A549 (cell line): ENCODE data around the gene CARD11.

Source experiments
- CBX8 ChIP-seq: fragments of 200-600 bp; sonication (generic); IDR thresholded peaks from 2 replicates; pipeline ENCODE4 v1.6.1; 2016
- CEBPB ChIP-seq, 2 experiments: fragments of >200 bp in 1 of 2; sonication (Bioruptor Twin) in 1 of 2; formaldehyde crosslinking in 1 of 2; IDR thresholded peaks; 2 replicates each; pipeline ENCODE4 v1.6.1; 2012 to 2016
- CHD4 ChIP-seq: fragments of 200-600 bp; sonication (generic); IDR thresholded peaks from 2 replicates; pipeline ENCODE4 v1.6.1; 2016; ENCODE audit warnings: antibody characterized with exemption, mild to moderate bottlenecking, borderline replicate concordance
- EP300 ChIP-seq, 2 experiments: fragments of >200 bp; sonication (Bioruptor Twin); formaldehyde crosslinking; IDR thresholded peaks; 2 replicates in 1 of 2; 3 replicates in 1 of 2; pipeline ENCODE4 v1.6.1; 2016 to 2017
- POLR2AphosphoS2 ChIP-seq: conservative IDR thresholded peaks from 2 replicates; pipeline ENCODE4 v1.6.1; 2012; ENCODE audit warnings: low read length, improper control_type of control experiment, inconsistent platforms
- RARB ChIP-seq: fragments of 250-450 bp; sonication (Bioruptor Pico); IDR thresholded peaks from 2 replicates; pipeline ENCODE4 v1.8.0; 2021; ENCODE audit warnings: mild to moderate bottlenecking, moderate library complexity
- REST ChIP-seq: fragments of 200-600 bp; sonication (generic); IDR thresholded peaks from 2 replicates; pipeline ENCODE4 v1.6.1; 2016; ENCODE audit warnings: antibody characterized with exemption, mild to moderate bottlenecking, moderate library complexity
- SMC3 ChIP-seq: fragments of >200 bp; sonication (Bioruptor Twin); formaldehyde crosslinking; IDR thresholded peaks from 3 replicates; pipeline ENCODE4 v1.6.1; 2018; ENCODE audit warnings: inconsistent platforms
- USF2 ChIP-seq: fragments of 450-650 bp; IDR thresholded peaks from 2 replicates; pipeline ENCODE4 v1.6.1; 2014; ENCODE audit warnings: antibody characterized with exemption
- ZNF302 ChIP-seq: fragments of 250-450 bp; sonication (Bioruptor Pico); IDR thresholded peaks from 2 replicates; pipeline ENCODE4 v1.9.0; 2021; ENCODE audit warnings: inconsistent platforms, mild to moderate bottlenecking, moderate library complexity
- TF ChIP-seq, protein P1 (sequence below): fragments of >200 bp; sonication (Bioruptor Twin); formaldehyde crosslinking; IDR thresholded peaks from 3 replicates; pipeline ENCODE4 v1.5.1; 2016

- TF ChIP-seq, protein P1, sequence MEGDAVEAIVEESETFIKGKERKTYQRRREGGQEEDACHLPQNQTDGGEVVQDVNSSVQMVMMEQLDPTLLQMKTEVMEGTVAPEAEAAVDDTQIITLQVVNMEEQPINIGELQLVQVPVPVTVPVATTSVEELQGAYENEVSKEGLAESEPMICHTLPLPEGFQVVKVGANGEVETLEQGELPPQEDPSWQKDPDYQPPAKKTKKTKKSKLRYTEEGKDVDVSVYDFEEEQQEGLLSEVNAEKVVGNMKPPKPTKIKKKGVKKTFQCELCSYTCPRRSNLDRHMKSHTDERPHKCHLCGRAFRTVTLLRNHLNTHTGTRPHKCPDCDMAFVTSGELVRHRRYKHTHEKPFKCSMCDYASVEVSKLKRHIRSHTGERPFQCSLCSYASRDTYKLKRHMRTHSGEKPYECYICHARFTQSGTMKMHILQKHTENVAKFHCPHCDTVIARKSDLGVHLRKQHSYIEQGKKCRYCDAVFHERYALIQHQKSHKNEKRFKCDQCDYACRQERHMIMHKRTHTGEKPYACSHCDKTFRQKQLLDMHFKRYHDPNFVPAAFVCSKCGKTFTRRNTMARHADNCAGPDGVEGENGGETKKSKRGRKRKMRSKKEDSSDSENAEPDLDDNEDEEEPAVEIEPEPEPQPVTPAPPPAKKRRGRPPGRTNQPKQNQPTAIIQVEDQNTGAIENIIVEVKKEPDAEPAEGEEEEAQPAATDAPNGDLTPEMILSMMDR, result no peak
- TF ChIP-seq REST (no peak), RARB (CRISPR knock-in tag) (no peak), EP300 (IDR thresholded peaks at IDR 0.05) (no peak), USF2 (no peak), SMC3 (no peak), CBX8 (no peak), POLR2AphosphoS2 (no peak), CHD4 (no peak), ZNF302 (CRISPR knock-in tag) (no peak), CEBPB (IDR thresholded peaks at IDR 0.05) (no peak)
These were observed 93.1 kb downstream of the CARD11 start for GRCh38 chr7:2950578-2950977.
